PC-3 (cell line): ENCODE results near the gene PVALEF. TPM values are rescaled to one million over a fixed set of nuclear protein-coding genes. Genes with fewer than 3 reads are reported as not detected.

Source experiments
- ATAC-seq: fragments of 200-7000 bp; cut with Tn5 transposase; 2 replicates; pipeline ENCODE4 v1.9.1; 2020; ENCODE audit warnings: mild to moderate bottlenecking, moderate library complexity
- BruUV-seq: library from RNA; stranded (reverse); fragments of 400-500 nt; replicated peaks from 2 replicates; lab custom pipeline; 2021; lab: Mats Ljungman, UMichigan
- CTCF ChIA-PET: fragments of 300-600 bp; sonication (Branson Sonifier 250); formaldehyde crosslinking; loops from one replicate; lab custom pipeline; 2022; ENCODE audit warnings: antibody characterized with exemption; lab: Charles Lee
- POLR2A ChIA-PET: fragments of 300-600 bp; sonication (Branson Sonifier 250); formaldehyde crosslinking; loops from one replicate; lab custom pipeline; 2022; ENCODE audit warnings: antibody characterized with exemption; ENCODE audit not compliant: unreplicated experiment; lab: Charles Lee
- DNase-seq: peaks from one replicate; pipeline ENCODE4 v3.0.0-alpha.2; 2015
- H2AFZ ChIP-seq: fragments of 300-600 bp; sonication (generic); 2 replicates; pipeline ENCODE4 v1.6.0; 2016; ENCODE audit warnings: antibody characterized with exemption, low read length
- H3F3A ChIP-seq: fragments of 300-600 bp; sonication (generic); one replicate; pipeline ENCODE4 v1.6.0; 2017; ENCODE audit warnings: antibody characterized with exemption, low read length, control low read depth, mild to moderate bottlenecking; ENCODE audit not compliant: unreplicated experiment
- H3K27ac ChIP-seq: fragments of 300-600 bp; sonication (generic); 2 replicates; pipeline ENCODE4 v1.5.1; 2016; ENCODE audit warnings: mild to moderate bottlenecking, low read length
- H3K27me3 ChIP-seq: fragments of 300-600 bp; sonication (generic); 2 replicates; pipeline ENCODE4 v1.6.1; 2016; ENCODE audit warnings: low read length, mixed read lengths
- H3K36me3 ChIP-seq: fragments of 300-600 bp; sonication (generic); 2 replicates; pipeline ENCODE4 v1.6.1; 2016; ENCODE audit warnings: low read depth, mixed run types, low read length, mixed read lengths
- H3K4me1 ChIP-seq: fragments of 300-600 bp; sonication (generic); 2 replicates; pipeline ENCODE4 v1.5.1; 2016; ENCODE audit warnings: low read length; ENCODE audit not compliant: insufficient read depth
- H3K4me2 ChIP-seq: fragments of 300-600 bp; sonication (generic); 2 replicates; pipeline ENCODE4 v1.6.0; 2016; ENCODE audit warnings: low read length
- H3K4me3 ChIP-seq: fragments of 300-600 bp; sonication (generic); 2 replicates; pipeline ENCODE4 v1.5.1; 2016; ENCODE audit warnings: mild to moderate bottlenecking, low read length, mixed read lengths
- H3K79me2 ChIP-seq: fragments of 300-600 bp; sonication (generic); 2 replicates; pipeline ENCODE4 v1.6.1; 2017; ENCODE audit warnings: low read length, mixed read lengths
- H3K9ac ChIP-seq: fragments of 300-600 bp; sonication (generic); 2 replicates; pipeline ENCODE4 v1.6.0; 2016; ENCODE audit warnings: mild to moderate bottlenecking, low read length
- H3K9me2 ChIP-seq: fragments of 300-600 bp; sonication (generic); replicated peaks from 2 replicates; pipeline ENCODE4 v1.6.1; 2016; ENCODE audit warnings: mixed run types, low read length, mixed read lengths
- H3K9me3 ChIP-seq: fragments of 300-600 bp; sonication (generic); 2 replicates; pipeline ENCODE4 v1.6.1; 2016; ENCODE audit warnings: low read length, mixed read lengths
- H4K20me1 ChIP-seq: fragments of 300-600 bp; sonication (generic); 2 replicates; pipeline ENCODE4 v1.6.1; 2016; ENCODE audit warnings: low read length, mixed read lengths
- EZH2 ChIP-seq: fragments of 300-600 bp; sonication (generic); IDR thresholded peaks from one replicate; pipeline ENCODE4 v1.6.1; 2017; ENCODE audit warnings: antibody characterized with exemption, mild to moderate bottlenecking, low read length; ENCODE audit not compliant: unreplicated experiment
- EZH2phosphoT487 ChIP-seq: fragments of 300-600 bp; sonication (generic); IDR thresholded peaks from 2 replicates; pipeline ENCODE4 v1.6.1; 2018; ENCODE audit warnings: mild to moderate bottlenecking, antibody characterized with exemption, low read length, borderline replicate concordance
- intact Hi-C: fragments of 100-400 bp; cut with micrococcal nuclease; formaldehyde crosslinking; loops from 2 replicates; pipeline ENCODE4 v1.9.0; 2023
- total RNA-seq: library from RNA; depleted of rRNA; stranded (reverse); fragments of >200 nt; gene quantifications from 2 replicates; pipeline ENCODE4 v1.2.3, GENCODE V29; 2014
- TF ChIP-seq, protein P1 (sequence below): fragments of 300-600 bp; sonication (generic); conservative IDR thresholded peaks from 2 replicates; pipeline ENCODE4 v1.5.1; 2017; ENCODE audit warnings: antibody characterized with exemption, low read depth, mild to moderate bottlenecking, low read length

Gene PVALEF
- total RNA-seq, 1 experiment from 2014 or later = not detected

DNA sequence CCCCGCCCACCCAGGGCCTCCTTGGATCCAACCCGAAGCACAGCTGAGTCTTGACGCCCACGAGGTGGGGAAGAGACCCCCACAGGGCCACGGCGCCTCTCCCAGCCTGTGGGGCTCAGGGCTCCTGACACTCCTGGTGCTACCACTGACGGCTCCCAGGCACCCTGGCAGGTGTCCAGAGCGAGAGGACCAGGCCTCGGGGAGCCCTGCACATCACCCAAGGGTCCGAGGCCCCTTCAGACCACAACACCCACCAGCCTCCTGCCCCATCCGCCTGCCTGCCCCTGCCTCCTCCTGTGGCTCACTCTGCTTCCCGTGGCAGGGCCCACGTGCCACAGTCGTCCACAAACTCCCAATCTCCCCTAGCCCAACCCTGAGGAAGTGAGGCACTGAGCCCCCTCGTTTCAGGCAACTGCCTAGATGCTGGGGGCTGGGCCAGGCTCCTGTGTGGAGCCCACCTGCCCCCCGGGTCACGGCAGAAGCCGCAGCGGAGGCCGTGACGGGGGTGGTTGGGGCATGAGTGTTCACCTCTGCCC is 29.0 kb downstream of the PVALEF start:
- intact Hi-C loops = no loop called here
- DNase-seq (no peak), ATAC-seq (no peak)
- Histone ChIP-seq H3K36me3 (no peaks in the 10 kb centered on the region; the same call in 1 of the 2 replicates), H3K9me3 (no peaks in the 10 kb centered on the region), H3K4me2 (no peak overlapping the region), H3K9ac (no peak overlapping the region), H4K20me1 (no peaks in the 10 kb centered on the region), H3K27me3 (no peaks in the 10 kb centered on the region), H3K4me3 (no peak overlapping the region), H3F3A (no peaks in the 10 kb centered on the region), H3K79me2 (no peaks in the 10 kb centered on the region), H2AFZ (no peak overlapping the region), H3K9me2 (no peaks in the 10 kb centered on the region), H3K4me1 (no peaks in the 10 kb centered on the region), H3K27ac (no peak overlapping the region)
- POLR2A ChIA-PET = no interaction called here
- CTCF ChIA-PET = no interaction called here
- no TSS peak for BruUV-seq
- no peak for TF ChIP-seq EZH2phosphoT487
- TF ChIP-seq, protein P1, sequence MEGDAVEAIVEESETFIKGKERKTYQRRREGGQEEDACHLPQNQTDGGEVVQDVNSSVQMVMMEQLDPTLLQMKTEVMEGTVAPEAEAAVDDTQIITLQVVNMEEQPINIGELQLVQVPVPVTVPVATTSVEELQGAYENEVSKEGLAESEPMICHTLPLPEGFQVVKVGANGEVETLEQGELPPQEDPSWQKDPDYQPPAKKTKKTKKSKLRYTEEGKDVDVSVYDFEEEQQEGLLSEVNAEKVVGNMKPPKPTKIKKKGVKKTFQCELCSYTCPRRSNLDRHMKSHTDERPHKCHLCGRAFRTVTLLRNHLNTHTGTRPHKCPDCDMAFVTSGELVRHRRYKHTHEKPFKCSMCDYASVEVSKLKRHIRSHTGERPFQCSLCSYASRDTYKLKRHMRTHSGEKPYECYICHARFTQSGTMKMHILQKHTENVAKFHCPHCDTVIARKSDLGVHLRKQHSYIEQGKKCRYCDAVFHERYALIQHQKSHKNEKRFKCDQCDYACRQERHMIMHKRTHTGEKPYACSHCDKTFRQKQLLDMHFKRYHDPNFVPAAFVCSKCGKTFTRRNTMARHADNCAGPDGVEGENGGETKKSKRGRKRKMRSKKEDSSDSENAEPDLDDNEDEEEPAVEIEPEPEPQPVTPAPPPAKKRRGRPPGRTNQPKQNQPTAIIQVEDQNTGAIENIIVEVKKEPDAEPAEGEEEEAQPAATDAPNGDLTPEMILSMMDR = no peak
- TF ChIP-seq EZH2 = no peak

DNA sequence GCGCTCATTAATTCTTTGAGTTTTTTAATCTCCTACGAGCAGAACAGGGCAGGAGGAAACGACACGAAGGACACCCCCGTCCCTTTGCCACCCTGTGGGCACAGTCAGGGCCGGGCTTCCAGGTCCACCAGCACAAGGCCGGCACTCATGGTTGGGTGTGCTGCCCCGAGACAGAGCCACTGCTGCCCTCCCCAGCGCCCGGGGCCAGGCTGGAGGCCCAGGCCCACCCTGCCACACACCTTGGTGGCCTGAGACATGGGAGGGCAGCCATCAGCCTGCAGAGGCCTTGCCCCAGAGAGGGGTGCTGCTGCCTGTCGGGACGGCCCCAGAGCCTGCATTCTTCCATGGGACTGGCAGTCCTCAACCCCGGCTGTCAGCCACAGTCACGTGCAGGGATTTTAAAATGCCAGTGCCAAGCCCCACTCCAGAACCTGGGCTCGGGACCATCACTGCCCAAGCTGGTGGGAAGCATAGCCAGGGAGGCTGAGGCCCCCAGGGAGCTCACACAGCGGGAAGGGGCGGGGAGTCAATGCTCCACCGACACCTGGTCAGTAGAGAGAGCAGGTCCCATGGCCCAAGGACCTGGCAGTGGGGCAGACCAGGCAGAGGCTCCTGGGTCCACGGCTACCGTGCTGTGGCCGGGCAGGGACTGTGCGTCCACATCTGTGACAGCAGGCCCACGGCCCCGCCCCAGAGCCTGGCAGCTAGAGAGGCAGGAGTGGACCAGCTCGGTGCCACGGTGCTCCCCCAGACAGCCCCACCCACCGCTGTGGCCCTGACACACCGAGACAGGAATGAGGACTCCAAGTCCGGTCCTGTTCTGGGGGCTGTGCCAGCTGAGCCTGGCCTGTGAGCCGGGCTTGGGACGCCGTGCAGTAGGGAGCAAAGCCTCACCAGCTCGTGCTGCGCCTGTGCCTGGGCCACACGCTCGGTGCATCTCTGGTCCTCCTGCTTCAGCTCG is 29.9 kb downstream of the PVALEF start:
- ChIA-PET CTCF (no interaction called here), POLR2A (no interaction called here)
- Histone ChIP-seq H3K36me3 (no peaks in the 10 kb centered on the region; the same call in 1 of the 2 replicates), H3K4me2 (no peak overlapping the region), H2AFZ (no peak overlapping the region), H3K79me2 (no peaks in the 10 kb centered on the region), H4K20me1 (no peaks in the 10 kb centered on the region), H3F3A (no peaks in the 10 kb centered on the region), H3K9ac (no peak overlapping the region), H3K4me3 (no peak overlapping the region), H3K9me2 (no peaks in the 10 kb centered on the region), H3K27ac (no peak overlapping the region), H3K27me3 (no peaks in the 10 kb centered on the region), H3K9me3 (no peaks in the 10 kb centered on the region), H3K4me1 (no peaks in the 10 kb centered on the region)
- ATAC-seq (no peak), DNase-seq (no peak)
- no TSS peak for BruUV-seq
- TF ChIP-seq, protein P1 = no peak
- no peak for TF ChIP-seq EZH2
- no peak for TF ChIP-seq EZH2phosphoT487
- intact Hi-C loops = no loop called here
